Endodermal cell (in vitro differentiated cells): Measurements from ENCODE around the gene JAKMIP3. TPM values are rescaled to one million over a fixed set of nuclear protein-coding genes. Genes with fewer than 3 reads are reported as not detected.

Experiments used
- DNase-seq: peaks from one replicate; pipeline ENCODE4 v3.0.0-alpha.2; 2017
- H3K27ac ChIP-seq: 2 replicates; pipeline ENCODE4 v1.5.1; 2013; ENCODE audit warnings: mild to moderate bottlenecking, low read depth, low read length, moderate library complexity
- H3K27me3 ChIP-seq: 2 replicates; pipeline ENCODE4 v1.6.1; 2013; ENCODE audit warnings: mild to moderate bottlenecking, low read length, moderate library complexity; ENCODE audit not compliant: insufficient read depth, control insufficient read depth, poor library complexity, severe bottlenecking
- H3K36me3 ChIP-seq: 2 replicates; pipeline ENCODE4 v1.7.0; 2013; ENCODE audit warnings: mild to moderate bottlenecking, low read length, moderate library complexity; ENCODE audit not compliant: control insufficient read depth, insufficient read depth
- H3K4me1 ChIP-seq: one replicate; pipeline ENCODE4 v1.7.0; 2013; ENCODE audit warnings: low read length; ENCODE audit not compliant: control insufficient read depth, insufficient read depth
- H3K4me3 ChIP-seq: 2 replicates; pipeline ENCODE4 v1.5.1; 2013; ENCODE audit warnings: mild to moderate bottlenecking, low read length, moderate library complexity
- H3K9ac ChIP-seq: 2 replicates; pipeline ENCODE4 v1.6.1; 2013; ENCODE audit warnings: mild to moderate bottlenecking, low read length, moderate library complexity; ENCODE audit not compliant: poor library complexity, severe bottlenecking; ENCODE audit errors: extremely low read depth
- H3K9me3 ChIP-seq: 2 replicates; pipeline ENCODE4 v1.6.1; 2013; ENCODE audit warnings: mild to moderate bottlenecking, low read length, moderate library complexity; ENCODE audit not compliant: control insufficient read depth
- H3K27ac Mint-ChIP-seq: 2 replicates; pipeline ENCODE4 v1.8.0; 2020; ENCODE audit warnings: mixed read lengths
- H3K27me3 Mint-ChIP-seq: 2 replicates; pipeline ENCODE4 v1.8.0; 2021; ENCODE audit warnings: mild to moderate bottlenecking, mixed read lengths; ENCODE audit not compliant: insufficient read depth
- H3K36me3 Mint-ChIP-seq: 2 replicates; pipeline ENCODE4 v1.8.0; 2020; ENCODE audit warnings: low read depth, mixed read lengths
- H3K4me1 Mint-ChIP-seq: 2 replicates; pipeline ENCODE4 v1.8.0; 2020; ENCODE audit warnings: mixed read lengths
- H3K4me3 Mint-ChIP-seq: 2 replicates; pipeline ENCODE4 v1.8.0; 2020; ENCODE audit warnings: mild to moderate bottlenecking, moderate library complexity, mixed read lengths
- H3K9me3 Mint-ChIP-seq: 2 replicates; pipeline ENCODE4 v1.8.0; 2020; ENCODE audit warnings: mild to moderate bottlenecking, mixed read lengths
- whole genome bisulfite sequencing, 2 experiments: methylation state at CpG; one replicate each; pipeline versions ENCODE4 v1.1.5 to v1.1.7; 2013; ENCODE audit warnings: missing lambda C conversion rate in 2 of 2, mixed read lengths in 1 of 2; ENCODE audit not compliant: insufficient coverage in 1 of 2, insufficient read length in 1 of 2; 5-methylcytosine and 5-hydroxymethylcytosine counted together
- total RNA-seq, 2 donors: library from RNA; stranded (reverse); fragmentation: NEBNext Ultra II Directional in 1 of 2; extraction: Animal tissue kit (Norgen Biotek cat#: 25700) in 1 of 2; gene quantifications; 2 replicates in 1 of 2; 3 replicates in 1 of 2; pipeline ENCODE4 v1.2.1, GENCODE V29; 2021
- TF ChIP-seq, protein P1 (sequence below): fragments of 200-600 bp; sonication (generic); conservative IDR thresholded peaks from 2 replicates; pipeline ENCODE4 v1.5.0; 2021; ENCODE audit warnings: antibody characterized with exemption, mild to moderate bottlenecking

The JAKMIP3 gene
- total RNA-seq, 2 donors from 2014 or later: 0.95 to 0.99 TPM

DNA sequence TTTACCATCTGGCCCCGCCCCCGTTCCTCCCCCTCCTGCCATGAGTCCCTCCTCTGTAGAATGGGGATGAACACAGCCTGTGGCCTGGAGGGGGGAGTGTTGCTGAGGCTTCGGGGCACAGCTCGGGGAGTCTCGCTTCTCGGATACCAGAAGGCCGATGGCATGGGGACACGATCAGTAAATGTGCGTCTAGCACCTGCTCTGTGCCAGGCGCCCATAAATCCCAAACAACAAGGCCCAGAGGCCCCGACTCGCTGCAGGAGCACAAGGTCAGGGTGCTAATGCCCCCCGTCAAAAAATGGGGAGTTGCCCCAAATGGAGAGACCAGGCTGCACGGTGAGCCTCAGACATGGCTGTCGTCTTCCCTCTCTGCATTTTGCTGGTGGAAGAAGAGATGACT lies 40.7 kb downstream of the JAKMIP3 start:
- Histone ChIP-seq H3K9ac (no peak overlapping the region), H3K4me3 (no peak overlapping the region), H3K36me3 (no peaks in the 10 kb centered on the region), H3K9me3 (no peaks in the 10 kb centered on the region), H3K4me1 (no peaks in the 10 kb centered on the region), H3K27ac (no peak overlapping the region), H3K27me3 (no peaks in the 10 kb centered on the region)
- Mint-ChIP-seq H3K36me3 (no peaks in the 10 kb centered on the region), H3K4me3 (no peak overlapping the region), H3K27me3 (peaks cover 35% of the 10 kb centered on the region), H3K9me3 (no peaks in the 10 kb centered on the region), H3K27ac (no peak overlapping the region), H3K4me1 (peaks cover 6% of the 10 kb centered on the region)
- TF ChIP-seq, protein P1, sequence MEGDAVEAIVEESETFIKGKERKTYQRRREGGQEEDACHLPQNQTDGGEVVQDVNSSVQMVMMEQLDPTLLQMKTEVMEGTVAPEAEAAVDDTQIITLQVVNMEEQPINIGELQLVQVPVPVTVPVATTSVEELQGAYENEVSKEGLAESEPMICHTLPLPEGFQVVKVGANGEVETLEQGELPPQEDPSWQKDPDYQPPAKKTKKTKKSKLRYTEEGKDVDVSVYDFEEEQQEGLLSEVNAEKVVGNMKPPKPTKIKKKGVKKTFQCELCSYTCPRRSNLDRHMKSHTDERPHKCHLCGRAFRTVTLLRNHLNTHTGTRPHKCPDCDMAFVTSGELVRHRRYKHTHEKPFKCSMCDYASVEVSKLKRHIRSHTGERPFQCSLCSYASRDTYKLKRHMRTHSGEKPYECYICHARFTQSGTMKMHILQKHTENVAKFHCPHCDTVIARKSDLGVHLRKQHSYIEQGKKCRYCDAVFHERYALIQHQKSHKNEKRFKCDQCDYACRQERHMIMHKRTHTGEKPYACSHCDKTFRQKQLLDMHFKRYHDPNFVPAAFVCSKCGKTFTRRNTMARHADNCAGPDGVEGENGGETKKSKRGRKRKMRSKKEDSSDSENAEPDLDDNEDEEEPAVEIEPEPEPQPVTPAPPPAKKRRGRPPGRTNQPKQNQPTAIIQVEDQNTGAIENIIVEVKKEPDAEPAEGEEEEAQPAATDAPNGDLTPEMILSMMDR: no peak
- 92 to 93% methylated on average over 7 to 15 of the region's 15 CpGs for WGBS, 2 experiments
- peak; percentile 30 for DNase-seq

DNA sequence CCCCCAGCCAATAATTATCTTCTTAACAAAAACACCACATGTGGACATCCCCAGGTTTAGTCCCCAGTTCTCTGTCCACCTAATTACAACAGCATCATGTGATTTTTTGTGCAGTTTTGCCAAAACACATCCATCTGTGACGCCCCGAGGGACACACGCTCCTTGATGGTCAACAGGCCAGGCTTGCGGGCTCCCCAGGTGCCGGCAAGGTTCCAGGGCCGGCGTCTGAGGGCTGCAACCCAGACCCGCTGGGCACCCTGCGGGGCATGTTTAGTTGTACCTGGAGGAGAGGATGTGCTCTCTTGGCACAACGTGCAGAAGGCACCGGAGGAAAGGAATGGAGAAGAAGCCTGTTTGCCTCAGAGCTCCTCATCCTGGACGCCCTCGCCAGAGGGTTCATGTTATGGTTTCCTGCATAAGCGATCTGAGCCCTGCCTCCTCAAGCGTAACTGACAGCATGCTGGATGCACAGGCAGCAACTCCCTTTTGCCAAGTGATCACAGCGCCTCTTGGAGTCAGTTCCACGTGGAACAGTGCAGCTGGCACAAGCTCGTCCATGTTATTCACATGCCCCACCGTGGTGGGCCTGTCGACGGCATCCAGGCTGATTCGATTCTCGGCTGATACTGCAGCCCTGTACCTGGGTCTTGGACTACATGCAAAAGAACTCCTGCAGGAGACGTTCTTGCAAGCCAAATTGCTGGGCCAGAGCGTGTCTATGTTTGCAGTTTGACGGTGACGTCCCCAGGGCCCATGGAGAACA lies 41.6 kb downstream of the JAKMIP3 start:
- DNase-seq: peak; percentile 36
- H3K4me3 ChIP-seq: no peak overlapping the region

DNA sequence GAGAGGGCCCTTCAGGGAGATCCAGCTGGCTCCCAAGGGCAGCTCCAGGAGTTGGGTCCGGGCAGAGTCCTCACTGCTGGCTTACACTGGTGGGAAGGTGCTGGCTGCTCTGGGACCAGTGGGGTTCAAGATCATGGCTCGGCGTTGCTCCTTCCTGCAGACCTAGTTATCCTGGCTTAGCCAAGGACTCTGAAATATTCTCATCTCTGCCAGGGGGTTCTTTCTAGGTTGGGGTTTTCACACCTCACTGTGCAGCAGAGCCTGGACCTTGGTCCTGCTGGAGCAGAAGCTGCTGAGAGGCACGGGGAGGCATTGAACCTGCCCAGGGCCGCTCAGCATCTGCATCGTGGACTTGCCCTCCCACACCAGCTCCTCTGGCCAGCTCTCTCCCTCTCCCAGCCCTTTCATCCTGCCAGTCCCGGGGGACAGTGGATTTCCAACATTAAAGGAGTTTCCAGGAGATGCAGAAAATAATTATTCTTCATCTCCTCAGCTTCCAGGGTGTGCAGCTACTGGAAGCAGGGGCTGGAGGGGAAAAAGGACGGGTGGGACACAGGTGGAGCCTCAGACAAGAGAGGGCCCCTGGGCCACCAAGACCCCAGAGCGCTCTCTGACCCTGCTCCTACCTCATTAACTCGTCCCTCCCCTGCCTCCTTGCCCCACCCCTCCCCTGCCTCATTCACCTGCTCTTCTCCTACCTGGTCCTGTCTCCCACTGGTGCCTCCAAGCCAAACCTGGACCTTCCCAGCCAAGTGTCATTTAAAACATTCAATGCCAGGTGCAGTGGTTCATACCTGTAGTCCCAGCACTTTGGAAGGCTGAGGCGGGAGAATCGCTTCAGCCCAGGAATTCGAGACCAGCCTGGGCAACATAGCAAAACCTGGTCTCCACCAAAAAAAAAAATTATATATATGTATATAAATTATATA lies 42.5 kb downstream of the JAKMIP3 start:
- Histone ChIP-seq H3K27ac (no peak overlapping the region), H3K9me3 (no peaks in the 10 kb centered on the region), H3K4me1 (no peaks in the 10 kb centered on the region), H3K36me3 (no peaks in the 10 kb centered on the region), H3K9ac (no peak overlapping the region), H3K4me3 (no peak overlapping the region), H3K27me3 (no peaks in the 10 kb centered on the region)
- no peaks in the 10 kb centered on the region for H3K9me3 Mint-ChIP-seq
- WGBS, 2 experiments: 93 to 95% methylated on average over 6 to 13 of the region's 13 CpGs
- peak; percentile 26 for DNase-seq
- peaks cover 19% of the 10 kb centered on the region for H3K4me1 Mint-ChIP-seq
- H3K27ac Mint-ChIP-seq: no peak overlapping the region
- peaks cover 41% of the 10 kb centered on the region for H3K27me3 Mint-ChIP-seq
- no peaks in the 10 kb centered on the region for H3K36me3 Mint-ChIP-seq
- H3K4me3 Mint-ChIP-seq: no peak overlapping the region
- TF ChIP-seq, protein P1: no peak

More for the DNA sequence above, 41.6 kb downstream of the JAKMIP3 start:
- Mint-ChIP-seq H3K4me3 (no peak overlapping the region), H3K27ac (no peak overlapping the region), H3K36me3 (no peaks in the 10 kb centered on the region), H3K9me3 (no peaks in the 10 kb centered on the region), H3K4me1 (peaks cover 10% of the 10 kb centered on the region), H3K27me3 (peaks cover 40% of the 10 kb centered on the region)
- H3K4me1 ChIP-seq: no peaks in the 10 kb centered on the region
- TF ChIP-seq, protein P1: no peak
- H3K27me3 ChIP-seq: no peaks in the 10 kb centered on the region
- H3K9me3 ChIP-seq: no peaks in the 10 kb centered on the region
- 94 to 95% methylated on average over 26 to 27 of the region's 27 CpGs for WGBS, 2 experiments
- H3K27ac ChIP-seq: no peak overlapping the region
- no peaks in the 10 kb centered on the region for H3K36me3 ChIP-seq
- no peak overlapping the region for H3K9ac ChIP-seq
